ENCODE measurements around the gene ADARB2. TPM values are rescaled to one million over a fixed set of nuclear protein-coding genes. Genes with fewer than 3 reads are reported as not detected.

Gene ADARB2
- polyA plus RNA-seq, 3 donors, result not detected

GRCh38 chr10:1633783-1634182, 103.5 kb downstream of the ADARB2 start:
- intact Hi-C loops (cut with micrococcal nuclease), result no loop called here
- no peak overlapping the region for H2AFZ ChIP-seq (ENCODE audit: insufficient read depth, low read depth, low read length, poor library complexity, severe bottlenecking)
- H4K20me1 ChIP-seq (ENCODE audit: insufficient read depth, low read length), result no peaks in the 10 kb centered on the region
- H3K4me2 ChIP-seq (replicated peaks; ENCODE audit: extremely low read depth, low read length, poor library complexity, severe bottlenecking), result no peak overlapping the region
- no peaks in the 10 kb centered on the region for H3K4me1 ChIP-seq (ENCODE audit: control insufficient read depth in 1 of 2, insufficient read depth in 2 of 2, low read length in 2 of 2)
- TF ChIP-seq CTCF (IDR thresholded peaks at IDR 0.05), result no peak
- no peak overlapping the region for H3K27ac ChIP-seq (ENCODE audit: low read depth in 1 of 2, low read length in 2 of 2)
- Mint-ChIP-seq H3K4me3 (no peak overlapping the region), H3K27me3 (ENCODE audit: low read depth in 3 of 3) (peaks cover 0 to 5% (median 5%) of the 10 kb centered on the region in 3 donors), H3K4me1 (no peaks in the 10 kb centered on the region), H3K27ac (no peak overlapping the region), H3K36me3 (no peaks in the 10 kb centered on the region), H3K9me3 (peaks cover 1 to 15% (median 8%) of the 10 kb centered on the region in 7 donors)
- no peak overlapping the region for H3K4me3 ChIP-seq (replicated peaks in 1 of 3; ENCODE audit: low read depth in 2 of 3, low read length in 3 of 3)
- 79% methylated on average over 11 of the region's 13 CpGs for WGBS (ENCODE audit: insufficient coverage)
- DNase-seq, result no peak
- H3K9ac ChIP-seq (ENCODE audit: insufficient read depth, low read length, poor library complexity, severe bottlenecking), result no peak overlapping the region
- no peaks in the 10 kb centered on the region for H3K79me2 ChIP-seq (ENCODE audit: insufficient read depth, low read length)
- H3K36me3 ChIP-seq (replicated peaks in 1 of 2; ENCODE audit: control insufficient read depth in 1 of 2, insufficient read depth in 2 of 2, low read length in 2 of 2), result no peaks in the 10 kb centered on the region
- H3K9me3 ChIP-seq (replicated peaks in 1 of 2; ENCODE audit: control insufficient read depth in 1 of 2, insufficient read depth in 1 of 2, low read length in 2 of 2), result peaks cover 0 to 12% of the 10 kb centered on the region in 2 donors
- H3K27me3 ChIP-seq (ENCODE audit: control insufficient read depth in 2 of 2, insufficient read depth in 2 of 2, low read length in 2 of 2), result no peaks in the 10 kb centered on the region

GRCh38 chr10:1632596-1632995, 104.7 kb downstream of the ADARB2 start:
- no peaks in the 10 kb centered on the region for H4K20me1 ChIP-seq (ENCODE audit: insufficient read depth, low read length)
- H3K9me3 ChIP-seq (replicated peaks in 1 of 2; ENCODE audit: control insufficient read depth in 1 of 2, insufficient read depth in 1 of 2, low read length in 2 of 2), result peaks cover 0 to 14% of the 10 kb centered on the region in 2 donors
- Mint-ChIP-seq H3K27ac (no peak overlapping the region), H3K27me3 (ENCODE audit: low read depth in 3 of 3) (peaks cover 0 to 5% (median 5%) of the 10 kb centered on the region in 3 donors), H3K4me3 (no peak overlapping the region), H3K4me1 (no peaks in the 10 kb centered on the region), H3K9me3 (peaks cover 1 to 15% (median 8%) of the 10 kb centered on the region in 7 donors), H3K36me3 (no peaks in the 10 kb centered on the region)
- no CpG with 5 or more reads among the region's 3 CpGs for WGBS (ENCODE audit: insufficient coverage)
- DNase-seq, result no peak
- no peaks in the 10 kb centered on the region for H3K79me2 ChIP-seq (ENCODE audit: insufficient read depth, low read length)
- no peak for TF ChIP-seq CTCF (IDR thresholded peaks at IDR 0.05)
- H3K27ac ChIP-seq (ENCODE audit: low read depth in 1 of 2, low read length in 2 of 2), result no peak overlapping the region
- intact Hi-C loops (cut with micrococcal nuclease), result no loop called here
- H2AFZ ChIP-seq (ENCODE audit: insufficient read depth, low read depth, low read length, poor library complexity, severe bottlenecking), result no peak overlapping the region
- no peaks in the 10 kb centered on the region for H3K4me1 ChIP-seq (ENCODE audit: control insufficient read depth in 1 of 2, insufficient read depth in 2 of 2, low read length in 2 of 2)
- no peak overlapping the region for H3K4me3 ChIP-seq (replicated peaks in 1 of 3; ENCODE audit: low read depth in 2 of 3, low read length in 3 of 3)
- no peak overlapping the region for H3K4me2 ChIP-seq (replicated peaks; ENCODE audit: extremely low read depth, low read length, poor library complexity, severe bottlenecking)
- no peaks in the 10 kb centered on the region for H3K36me3 ChIP-seq (replicated peaks in 1 of 2; ENCODE audit: control insufficient read depth in 1 of 2, insufficient read depth in 2 of 2, low read length in 2 of 2)
- H3K9ac ChIP-seq (ENCODE audit: insufficient read depth, low read length, poor library complexity, severe bottlenecking), result no peak overlapping the region
- H3K27me3 ChIP-seq (ENCODE audit: control insufficient read depth in 2 of 2, insufficient read depth in 2 of 2, low read length in 2 of 2), result no peaks in the 10 kb centered on the region
